ENCODE data around the gene FOXJ3. TPM values are rescaled to one million over a fixed set of nuclear protein-coding genes. Genes with fewer than 3 reads are reported as not detected.

Gene FOXJ3
- polyA plus RNA-seq, 1 donor from 2014 or later = 22.1 TPM

GRCh38 chr1:42348498-42348897 lies 13.5 kb upstream of the FOXJ3 start:
- no peaks in the 10 kb centered on the region for H3K36me3 Mint-ChIP-seq
- no peak overlapping the region for H3K4me3 Mint-ChIP-seq
- H3K9me3 Mint-ChIP-seq = peaks cover 0 to 2% (median 0%) of the 10 kb centered on the region in 3 donors
- H3K4me1 Mint-ChIP-seq = peaks cover 0 to 2% (median 0%) of the 10 kb centered on the region in 3 donors
- peak overlapping the region in 1 of 3 donors; percentile 21 for H3K27ac Mint-ChIP-seq
- peaks cover 15% of the 10 kb centered on the region for H3K27me3 Mint-ChIP-seq

GRCh38 chr1:42343049-42343448 lies 8.0 kb upstream of the FOXJ3 start:
- Mint-ChIP-seq H3K9me3 (peaks cover 0 to 2% (median 0%) of the 10 kb centered on the region in 3 donors), H3K4me3 (no peak overlapping the region), H3K27ac (no peak overlapping the region), H3K4me1 (no peaks in the 10 kb centered on the region), H3K27me3 (peaks cover 1% of the 10 kb centered on the region), H3K36me3 (no peaks in the 10 kb centered on the region)

- Mint-ChIP-seq H3K27ac (no peak overlapping the region), H3K4me1 (peaks cover 0 to 4% (median 4%) of the 10 kb centered on the region in 3 donors), H3K27me3 (peaks cover 1% of the 10 kb centered on the region), H3K36me3 (peaks cover 5% of the 10 kb centered on the region), H3K9me3 (no peaks in the 10 kb centered on the region), H3K4me3 (no peak overlapping the region)
Measured at GRCh38 chr1:42340901-42341300, 5.9 kb upstream of the FOXJ3 start.

- Mint-ChIP-seq H3K4me3 (no peak overlapping the region), H3K27ac (peak overlapping the region in 1 of 3 donors; percentile 37), H3K27me3 (peaks cover 1% of the 10 kb centered on the region), H3K36me3 (peaks cover 5% of the 10 kb centered on the region), H3K9me3 (no peaks in the 10 kb centered on the region), H3K4me1 (peaks cover 0 to 7% (median 7%) of the 10 kb centered on the region in 3 donors)
Measured at GRCh38 chr1:42340093-42340492, 5.1 kb upstream of the FOXJ3 start.

GRCh38 chr1:42336978-42337377 lies 1.9 kb upstream of the FOXJ3 start:
- H3K4me1 Mint-ChIP-seq = peaks cover 22 to 30% (median 26%) of the 10 kb centered on the region in 3 donors
- H3K4me3 Mint-ChIP-seq = peak overlapping the region in 3 of 4 donors; percentile 31 to 50 (median 42)

GRCh38 chr1:42335809-42336518 lies 929 bp upstream of the FOXJ3 start:
- Mint-ChIP-seq H3K4me1 (peaks cover 24 to 34% (median 29%) of the 10 kb centered on the region in 3 donors), H3K27ac (peak overlapping the region; percentile 77 to 84 (median 80)), H3K4me3 (peak overlapping the region; percentile 86 to 97 (median 90)), H3K36me3 (peaks cover 8% of the 10 kb centered on the region), H3K9me3 (no peaks in the 10 kb centered on the region), H3K27me3 (no peaks in the 10 kb centered on the region)

More at GRCh38 chr1:42336978-42337377, 1.9 kb upstream of the FOXJ3 start:
- H3K27ac Mint-ChIP-seq = peak overlapping the region in 1 of 3 donors; percentile 45
- no peaks in the 10 kb centered on the region for H3K9me3 Mint-ChIP-seq
- H3K27me3 Mint-ChIP-seq = no peaks in the 10 kb centered on the region
- H3K36me3 Mint-ChIP-seq = peaks cover 8% of the 10 kb centered on the region

GRCh38 chr1:42334240-42335049 lies 590 bp downstream of the FOXJ3 start:
- H3K27me3 Mint-ChIP-seq = no peaks in the 10 kb centered on the region
- H3K4me3 Mint-ChIP-seq = peak overlapping the region; percentile 86 to 96 (median 90)
- H3K36me3 Mint-ChIP-seq = peaks cover 8% of the 10 kb centered on the region
- peaks cover 26 to 45% (median 38%) of the 10 kb centered on the region in 3 donors for H3K4me1 Mint-ChIP-seq
- H3K9me3 Mint-ChIP-seq = peaks cover 0 to 1% (median 0%) of the 10 kb centered on the region in 3 donors
- peak overlapping the region; percentile 17 to 78 (median 49) for H3K27ac Mint-ChIP-seq

- H3K4me3 Mint-ChIP-seq = peak overlapping the region; percentile 86 to 96 (median 90)
- H3K4me1 Mint-ChIP-seq = peaks cover 27 to 51% (median 44%) of the 10 kb centered on the region in 3 donors
- no peaks in the 10 kb centered on the region for H3K27me3 Mint-ChIP-seq
- H3K27ac Mint-ChIP-seq = peak overlapping the region; percentile 17 to 78 (median 49)
- H3K36me3 Mint-ChIP-seq = peaks cover 8% of the 10 kb centered on the region
- peaks cover 0 to 1% (median 0%) of the 10 kb centered on the region in 3 donors for H3K9me3 Mint-ChIP-seq
Measured at GRCh38 chr1:42333662-42334239, 1.3 kb downstream of the FOXJ3 start.

- peaks cover 31 to 51% (median 48%) of the 10 kb centered on the region in 3 donors for H3K4me1 Mint-ChIP-seq
- H3K9me3 Mint-ChIP-seq = peaks cover 0 to 1% (median 0%) of the 10 kb centered on the region in 3 donors
- peak overlapping the region in 2 of 4 donors; percentile 63 to 86 for H3K4me3 Mint-ChIP-seq
- peaks cover 8% of the 10 kb centered on the region for H3K36me3 Mint-ChIP-seq
- H3K27ac Mint-ChIP-seq = peak overlapping the region in 2 of 3 donors; percentile 6 to 49
- H3K27me3 Mint-ChIP-seq = no peaks in the 10 kb centered on the region
Measured at GRCh38 chr1:42332877-42333276, 2.2 kb downstream of the FOXJ3 start.

- Mint-ChIP-seq H3K27ac (no peak overlapping the region), H3K4me3 (peak overlapping the region in 1 of 4 donors; percentile 9), H3K4me1 (peaks cover 45 to 65% (median 58%) of the 10 kb centered on the region in 3 donors), H3K9me3 (peaks cover 0 to 1% (median 0%) of the 10 kb centered on the region in 3 donors), H3K27me3 (no peaks in the 10 kb centered on the region), H3K36me3 (peaks cover 5% of the 10 kb centered on the region)
Measured at GRCh38 chr1:42330215-42330614, 4.8 kb downstream of the FOXJ3 start.

GRCh38 chr1:42328916-42329496 lies 6.0 kb downstream of the FOXJ3 start:
- H3K36me3 Mint-ChIP-seq = peaks cover 5% of the 10 kb centered on the region
- peak overlapping the region in 1 of 3 donors; percentile 42 for H3K27ac Mint-ChIP-seq
- H3K4me1 Mint-ChIP-seq = peaks cover 51 to 69% (median 62%) of the 10 kb centered on the region in 3 donors
- H3K27me3 Mint-ChIP-seq = no peaks in the 10 kb centered on the region
- peaks cover 0 to 1% (median 0%) of the 10 kb centered on the region in 3 donors for H3K9me3 Mint-ChIP-seq
- peak overlapping the region in 2 of 4 donors; percentile 27 to 63 for H3K4me3 Mint-ChIP-seq

GRCh38 chr1:42328047-42328625 lies 6.9 kb downstream of the FOXJ3 start:
- H3K27me3 Mint-ChIP-seq = no peaks in the 10 kb centered on the region
- H3K9me3 Mint-ChIP-seq = peaks cover 0 to 1% (median 0%) of the 10 kb centered on the region in 3 donors
- peak overlapping the region in 1 of 4 donors; percentile 49 for H3K4me3 Mint-ChIP-seq
- H3K36me3 Mint-ChIP-seq = peaks cover 5% of the 10 kb centered on the region
- peaks cover 48 to 66% (median 59%) of the 10 kb centered on the region in 3 donors for H3K4me1 Mint-ChIP-seq
- no peak overlapping the region for H3K27ac Mint-ChIP-seq

- Mint-ChIP-seq H3K36me3 (peaks cover 5% of the 10 kb centered on the region), H3K4me3 (no peak overlapping the region), H3K4me1 (peaks cover 39 to 63% (median 63%) of the 10 kb centered on the region in 3 donors), H3K27ac (no peak overlapping the region), H3K27me3 (no peaks in the 10 kb centered on the region), H3K9me3 (no peaks in the 10 kb centered on the region)
Measured at GRCh38 chr1:42325014-42325402, 10.0 kb downstream of the FOXJ3 start.

GRCh38 chr1:42324398-42325013 lies 10.5 kb downstream of the FOXJ3 start:
- no peaks in the 10 kb centered on the region for H3K27me3 Mint-ChIP-seq
- peaks cover 5% of the 10 kb centered on the region for H3K36me3 Mint-ChIP-seq
- H3K9me3 Mint-ChIP-seq = no peaks in the 10 kb centered on the region
- peaks cover 43 to 66% (median 63%) of the 10 kb centered on the region in 3 donors for H3K4me1 Mint-ChIP-seq
- H3K27ac Mint-ChIP-seq = no peak overlapping the region
- no peak overlapping the region for H3K4me3 Mint-ChIP-seq
